HG02973 (cell line): ENCODE data around the gene FAAP24.
"Not testable (repeated sequence)": the region's sequence is repeated elsewhere in the genome, so short reads cannot be mapped to it uniquely, and the experiment has no call there.

ENCODE experiments used
- ATAC-seq: cut with Tn5 transposase; IDR thresholded peaks from one replicate; pipeline ENCODE4 v1.9.1; 2021; ENCODE audit warnings: moderate library complexity; ENCODE audit not compliant: unreplicated experiment

The FAAP24 gene

GRCh38 chr19:32997716-32998355, 25.8 kb downstream of the FAAP24 start:
- no peak for ATAC-seq

GRCh38 chr19:32998722-32999121, 26.7 kb downstream of the FAAP24 start:
- no peak for ATAC-seq

- no peak for ATAC-seq
Measured at GRCh38 chr19:33000510-33000909, 28.5 kb downstream of the FAAP24 start.

GRCh38 chr19:33000910-33001309, 28.9 kb downstream of the FAAP24 start:
- ATAC-seq = no peak

GRCh38 chr19:33002126-33002865, 30.3 kb downstream of the FAAP24 start:
- ATAC-seq = not testable (repeated sequence)

- not testable (repeated sequence) for ATAC-seq
Measured at GRCh38 chr19:33003424-33004024, 31.5 kb downstream of the FAAP24 start.

GRCh38 chr19:33005440-33005839, 33.4 kb downstream of the FAAP24 start:
- no peak for ATAC-seq

- no peak for ATAC-seq
Measured at GRCh38 chr19:33008738-33009137, 36.7 kb downstream of the FAAP24 start.

- ATAC-seq = not testable (repeated sequence)
Measured at GRCh38 chr19:33010891-33011290, 38.8 kb downstream of the FAAP24 start.

- no peak for ATAC-seq
Measured at GRCh38 chr19:33022472-33023116, 50.6 kb downstream of the FAAP24 start.

- no peak for ATAC-seq
Measured at GRCh38 chr19:33024398-33024797, 52.4 kb downstream of the FAAP24 start.

GRCh38 chr19:33025468-33026238, 53.6 kb downstream of the FAAP24 start:
- not testable (repeated sequence) for ATAC-seq

GRCh38 chr19:33026602-33027001, 54.6 kb downstream of the FAAP24 start:
- ATAC-seq = not testable (repeated sequence)
